HCT116 (cell line): Measurements from ENCODE around the gene CHID1.

Source experiments
- EGR1 ChIP-seq: IDR thresholded peaks from 2 replicates; pipeline ENCODE4 v1.6.1; 2012; ENCODE audit warnings: low read depth
- POLR2A ChIP-seq: IDR thresholded peaks from 2 replicates; pipeline ENCODE4 v1.7.0; 2011; ENCODE audit warnings: borderline replicate concordance; ENCODE audit not compliant: insufficient read depth, insufficient read length; ENCODE audit errors: extremely low read depth
- SRF ChIP-seq: IDR thresholded peaks from 2 replicates; pipeline ENCODE4 v1.6.1; 2012; ENCODE audit warnings: low read depth
- TF ChIP-seq, protein P1 (sequence below), 3 experiments: fragments of 200-600 bp in 1 of 3; sonication (generic) in 1 of 3; IDR thresholded peaks in 2 of 3; conservative IDR thresholded peaks in 1 of 3; 2 replicates each; pipeline ENCODE4 v1.5.1; 2012 to 2017; ENCODE audit warnings: low read depth in 2 of 3, low read length in 2 of 3, antibody characterized with exemption in 1 of 3, borderline replicate concordance in 1 of 3, control low read depth in 1 of 3, mild to moderate bottlenecking in 1 of 3, mixed read lengths in 1 of 3, mixed run types in 1 of 3, moderate library complexity in 1 of 3; ENCODE audit not compliant: insufficient read depth in 1 of 3

DNA sequence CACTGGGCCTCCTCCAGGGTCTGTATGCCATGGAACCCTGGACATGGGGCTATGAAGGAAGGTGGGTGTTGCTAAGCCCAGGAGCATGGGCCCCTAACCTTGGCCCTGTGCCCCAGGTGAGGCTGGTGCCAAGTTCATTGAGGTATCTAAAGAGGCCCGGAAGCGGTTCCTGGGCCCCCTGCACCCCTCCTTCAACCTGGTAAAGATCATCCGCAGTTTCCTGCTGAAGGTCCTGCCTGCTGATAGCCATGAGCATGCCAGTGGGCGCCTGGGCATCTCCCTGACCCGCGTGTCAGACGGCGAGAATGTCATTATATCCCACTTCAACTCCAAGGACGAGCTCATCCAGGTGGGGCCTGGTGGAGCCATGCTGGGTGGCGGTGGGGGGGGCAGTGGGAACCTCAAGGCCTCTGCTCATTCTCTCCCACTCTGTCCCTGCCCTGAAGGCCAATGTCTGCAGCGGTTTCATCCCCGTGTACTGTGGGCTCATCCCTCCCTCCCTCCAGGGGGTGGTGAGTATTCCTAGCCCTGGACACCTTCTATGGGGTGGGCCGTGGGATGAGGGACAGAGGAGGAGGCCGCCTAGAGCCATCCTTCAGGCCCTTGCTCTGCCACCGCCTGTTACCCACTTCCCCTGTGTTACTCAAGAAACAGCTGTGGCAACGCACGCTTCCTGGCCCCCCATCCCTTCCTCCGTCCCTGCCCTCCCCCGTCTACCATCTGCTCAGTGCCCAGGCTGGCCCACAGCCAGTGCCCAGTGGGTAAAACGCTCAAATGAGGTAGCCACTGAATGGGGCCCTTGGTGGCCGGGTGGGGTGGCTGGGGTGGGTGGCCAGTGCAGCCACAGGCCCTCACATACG lies 88.9 kb downstream of the CHID1 start:
- TF ChIP-seq SRF (no peak), POLR2A (no peak), EGR1 (no peak)
- TF ChIP-seq, protein P1, sequence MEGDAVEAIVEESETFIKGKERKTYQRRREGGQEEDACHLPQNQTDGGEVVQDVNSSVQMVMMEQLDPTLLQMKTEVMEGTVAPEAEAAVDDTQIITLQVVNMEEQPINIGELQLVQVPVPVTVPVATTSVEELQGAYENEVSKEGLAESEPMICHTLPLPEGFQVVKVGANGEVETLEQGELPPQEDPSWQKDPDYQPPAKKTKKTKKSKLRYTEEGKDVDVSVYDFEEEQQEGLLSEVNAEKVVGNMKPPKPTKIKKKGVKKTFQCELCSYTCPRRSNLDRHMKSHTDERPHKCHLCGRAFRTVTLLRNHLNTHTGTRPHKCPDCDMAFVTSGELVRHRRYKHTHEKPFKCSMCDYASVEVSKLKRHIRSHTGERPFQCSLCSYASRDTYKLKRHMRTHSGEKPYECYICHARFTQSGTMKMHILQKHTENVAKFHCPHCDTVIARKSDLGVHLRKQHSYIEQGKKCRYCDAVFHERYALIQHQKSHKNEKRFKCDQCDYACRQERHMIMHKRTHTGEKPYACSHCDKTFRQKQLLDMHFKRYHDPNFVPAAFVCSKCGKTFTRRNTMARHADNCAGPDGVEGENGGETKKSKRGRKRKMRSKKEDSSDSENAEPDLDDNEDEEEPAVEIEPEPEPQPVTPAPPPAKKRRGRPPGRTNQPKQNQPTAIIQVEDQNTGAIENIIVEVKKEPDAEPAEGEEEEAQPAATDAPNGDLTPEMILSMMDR (IDR thresholded peaks at IDR 0.05 in 2 of 3, conservative IDR thresholded peaks at IDR 0.05 in 1 of 3; ENCODE audit: borderline replicate concordance in 1 of 3, insufficient read depth in 1 of 3, low read depth in 2 of 3, low read length in 2 of 3): no peak
